Activated T-helper 1 cell treated with Interleukin-2 at 50 U/mL for 16 hours (primary cell): ENCODE data around the gene MAN2B2.
"Not testable (repeated sequence)": the region's sequence is repeated elsewhere in the genome, so short reads cannot be mapped to it uniquely, and the experiment has no call there.

Source experiments
- DNase-seq: peaks from one replicate; pipeline ENCODE4 v3.0.0-alpha.2; 2020; ENCODE audit warnings: low read depth

MAN2B2 gene

GRCh38 chr4:6617246-6617645 is 42.3 kb downstream of the MAN2B2 start:
- DNase-seq: no peak

- no peak for DNase-seq
Observed at GRCh38 chr4:6618386-6619115, 43.6 kb downstream of the MAN2B2 start.

- DNase-seq: no peak
Observed at GRCh38 chr4:6619116-6619465, 44.1 kb downstream of the MAN2B2 start.

- DNase-seq: no peak
Observed at GRCh38 chr4:6619466-6620255, 44.7 kb downstream of the MAN2B2 start.

- DNase-seq: no peak
Observed at GRCh38 chr4:6620296-6620695, 45.3 kb downstream of the MAN2B2 start.

GRCh38 chr4:6620891-6621555 is 46.0 kb downstream of the MAN2B2 start:
- DNase-seq: no peak

- no peak for DNase-seq
Observed at GRCh38 chr4:6621556-6621927, 46.6 kb downstream of the MAN2B2 start.

- DNase-seq: no peak
Observed at GRCh38 chr4:6622744-6623143, 47.8 kb downstream of the MAN2B2 start.

GRCh38 chr4:6625256-6625655 is 50.3 kb downstream of the MAN2B2 start:
- no peak for DNase-seq

GRCh38 chr4:6626066-6626465 is 51.1 kb downstream of the MAN2B2 start:
- no peak for DNase-seq

- DNase-seq: no peak
Observed at GRCh38 chr4:6627832-6628231, 52.8 kb downstream of the MAN2B2 start.

GRCh38 chr4:6628484-6628883 is 53.5 kb downstream of the MAN2B2 start:
- DNase-seq: not testable (repeated sequence)

GRCh38 chr4:6632125-6632524 is 57.1 kb downstream of the MAN2B2 start:
- no peak for DNase-seq

- no peak for DNase-seq
Observed at GRCh38 chr4:6633091-6633906, 58.3 kb downstream of the MAN2B2 start.

GRCh38 chr4:6634746-6635145 is 59.8 kb downstream of the MAN2B2 start:
- no peak for DNase-seq

GRCh38 chr4:6639137-6639680 is 64.2 kb downstream of the MAN2B2 start:
- DNase-seq: no peak

- DNase-seq: peak; percentile 90
Observed at GRCh38 chr4:6640292-6641163, 65.5 kb downstream of the MAN2B2 start, which contains the start of gene MRFAP1. TSS of gene MRFAP1 (plus strand) at chr4:6640685. CDS start at chr4:6640863, 178 bp downstream.

GRCh38 chr4:6641164-6641970 is 66.4 kb downstream of the MAN2B2 start:
- peak; percentile 29 for DNase-seq

GRCh38 chr4:6641971-6642320 is 67.0 kb downstream of the MAN2B2 start:
- DNase-seq: no peak
